Ascending aorta (tissue), 2 donors: Measurements from ENCODE around the gene CEP63. TPM values are rescaled to one million over a fixed set of nuclear protein-coding genes. Genes with fewer than 3 reads are reported as not detected.

ENCODE experiments used
- DNase-seq, 2 donors: peaks; one replicate each; pipeline ENCODE4 v3.0.0-alpha.2; 2019; ENCODE audit warnings: low spot score in 2 of 2
- H3K27ac ChIP-seq, 2 donors: fragments of 200-600 bp; sonication (generic); one replicate each; pipeline ENCODE4 v1.5.1; 2016 to 2017; ENCODE audit warnings: mild to moderate bottlenecking in 1 of 2
- H3K27me3 ChIP-seq: fragments of 200-600 bp; sonication (generic); one replicate; pipeline ENCODE4 v1.5.1; 2017
- H3K36me3 ChIP-seq, 2 donors: fragments of 200-600 bp; sonication (generic); one replicate each; pipeline ENCODE4 v1.5.1; 2016
- H3K4me1 ChIP-seq, 2 donors: fragments of 200-600 bp; sonication (generic); one replicate each; pipeline ENCODE4 v1.5.1; 2016 to 2017; ENCODE audit warnings: mild to moderate bottlenecking in 1 of 2
- H3K4me3 ChIP-seq, 2 donors: fragments of 200-600 bp; sonication (generic); one replicate each; pipeline ENCODE4 v1.5.1; 2016 to 2017; ENCODE audit warnings: mild to moderate bottlenecking in 1 of 2
- H3K9me3 ChIP-seq, 2 donors: fragments of 200-600 bp; sonication (generic); one replicate each; pipeline ENCODE4 v1.5.1; 2016
- intact Hi-C: fragments of 100-400 bp; cut with DNase I; formaldehyde crosslinking; loops from one replicate; pipeline ENCODE4 v1.15.1; 2023
- total RNA-seq: library from RNA; depleted of rRNA; stranded (reverse); fragments of >200 nt; gene quantifications from one replicate; pipeline ENCODE4 v1.1.0, GENCODE V29; 2016
- TF ChIP-seq, protein P1 (sequence below), 3 experiments: fragments of 200-600 bp in 2 of 3; fragments of 450-650 bp in 1 of 3; sonication (generic) in 2 of 3; IDR thresholded peaks; one replicate each; pipeline ENCODE4 v1.5.1; 2016 to 2019; ENCODE audit warnings: antibody characterized with exemption in 3 of 3, mild to moderate bottlenecking in 1 of 3, moderate library complexity in 1 of 3

CEP63 gene
- total RNA-seq, 1 donor from 2014 or later, result 5.3 TPM

DNA sequence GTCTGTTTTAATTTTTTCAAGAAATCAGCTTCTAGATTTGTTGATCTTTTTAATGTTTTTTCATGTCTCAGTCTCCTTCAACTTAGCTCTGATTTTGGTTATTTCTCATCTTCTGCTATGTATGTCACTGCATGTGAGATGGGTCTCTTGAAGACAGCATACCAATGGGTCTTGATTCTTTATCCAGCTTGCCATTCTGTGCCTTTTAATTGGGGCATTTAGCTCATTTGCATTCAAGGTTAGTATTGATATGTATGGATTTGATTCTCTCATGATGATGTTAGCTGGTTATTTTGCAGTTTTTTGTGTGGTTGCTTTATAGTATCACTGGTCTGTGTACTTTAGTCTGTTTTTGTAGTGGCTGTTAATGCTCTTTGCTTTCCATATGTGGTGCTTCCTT is 39.4 kb downstream of the CEP63 start:
- Histone ChIP-seq H3K27ac (no peak overlapping the region), H3K4me1 (no peaks in the 10 kb centered on the region), H3K9me3 (peaks cover 15 to 29% of the 10 kb centered on the region in 2 donors), H3K27me3 (no peaks in the 10 kb centered on the region), H3K4me3 (no peak overlapping the region), H3K36me3 (peaks cover 0 to 3% of the 10 kb centered on the region in 2 donors)
- DNase-seq, result no peak
- TF ChIP-seq, protein P1, sequence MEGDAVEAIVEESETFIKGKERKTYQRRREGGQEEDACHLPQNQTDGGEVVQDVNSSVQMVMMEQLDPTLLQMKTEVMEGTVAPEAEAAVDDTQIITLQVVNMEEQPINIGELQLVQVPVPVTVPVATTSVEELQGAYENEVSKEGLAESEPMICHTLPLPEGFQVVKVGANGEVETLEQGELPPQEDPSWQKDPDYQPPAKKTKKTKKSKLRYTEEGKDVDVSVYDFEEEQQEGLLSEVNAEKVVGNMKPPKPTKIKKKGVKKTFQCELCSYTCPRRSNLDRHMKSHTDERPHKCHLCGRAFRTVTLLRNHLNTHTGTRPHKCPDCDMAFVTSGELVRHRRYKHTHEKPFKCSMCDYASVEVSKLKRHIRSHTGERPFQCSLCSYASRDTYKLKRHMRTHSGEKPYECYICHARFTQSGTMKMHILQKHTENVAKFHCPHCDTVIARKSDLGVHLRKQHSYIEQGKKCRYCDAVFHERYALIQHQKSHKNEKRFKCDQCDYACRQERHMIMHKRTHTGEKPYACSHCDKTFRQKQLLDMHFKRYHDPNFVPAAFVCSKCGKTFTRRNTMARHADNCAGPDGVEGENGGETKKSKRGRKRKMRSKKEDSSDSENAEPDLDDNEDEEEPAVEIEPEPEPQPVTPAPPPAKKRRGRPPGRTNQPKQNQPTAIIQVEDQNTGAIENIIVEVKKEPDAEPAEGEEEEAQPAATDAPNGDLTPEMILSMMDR (IDR thresholded peaks at IDR 0.05), result no peak
- intact Hi-C loops, result no loop called here

DNA sequence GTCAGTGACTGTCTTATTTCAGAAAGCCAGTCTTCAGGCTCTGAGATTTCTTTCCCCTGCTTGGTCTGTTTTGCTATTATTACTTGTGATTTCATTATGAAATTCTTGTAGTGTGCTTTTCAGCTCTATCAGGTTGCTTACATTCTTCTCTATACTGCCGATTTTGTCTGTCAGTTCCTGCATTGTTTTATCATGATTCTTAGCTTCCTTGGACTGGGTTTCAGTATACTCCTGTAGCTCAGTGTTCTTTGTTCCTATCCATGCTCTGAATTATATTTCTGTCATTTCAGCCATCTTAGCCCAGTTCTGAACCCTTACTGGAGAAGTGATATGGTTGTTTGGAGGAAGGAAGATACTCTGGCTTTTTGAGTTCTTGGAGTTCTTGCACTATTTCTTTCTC is 40.5 kb downstream of the CEP63 start:
- no peak overlapping the region for H3K27ac ChIP-seq

DNA sequence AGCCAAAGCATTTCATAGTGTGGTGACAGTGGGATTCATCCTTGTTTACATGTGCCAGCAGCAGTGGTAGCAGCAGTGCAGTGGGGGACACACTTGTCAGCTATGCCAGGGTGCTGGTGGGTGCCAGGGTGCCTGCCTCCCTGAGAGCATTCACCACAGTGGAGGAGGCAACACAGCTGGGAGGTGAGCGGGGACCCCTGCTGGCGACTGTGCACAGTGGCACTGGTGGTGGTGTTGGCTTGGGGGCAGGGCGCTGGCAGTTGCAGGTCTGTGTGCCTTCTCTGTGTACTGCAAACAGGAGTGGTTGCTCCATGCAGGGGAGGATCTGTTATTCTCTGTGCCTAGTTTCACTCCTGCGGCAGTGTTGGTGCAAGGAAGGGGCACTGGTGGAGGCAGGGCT is 41.2 kb downstream of the CEP63 start:
- H3K27ac ChIP-seq, result no peak overlapping the region
- peaks cover 0 to 3% of the 10 kb centered on the region in 2 donors for H3K36me3 ChIP-seq
- H3K4me3 ChIP-seq, result no peak overlapping the region
- intact Hi-C loops, result no loop called here
- TF ChIP-seq, protein P1 (IDR thresholded peaks at IDR 0.05), result no peak
- H3K4me1 ChIP-seq, result no peaks in the 10 kb centered on the region
- DNase-seq, result no peak
- peaks cover 15 to 29% of the 10 kb centered on the region in 2 donors for H3K9me3 ChIP-seq
- H3K27me3 ChIP-seq, result no peaks in the 10 kb centered on the region

More for the DNA sequence above, 40.5 kb downstream of the CEP63 start:
- TF ChIP-seq, protein P1 (IDR thresholded peaks at IDR 0.05), result no peak
- DNase-seq, result no peak
- Histone ChIP-seq H3K9me3 (peaks cover 15 to 29% of the 10 kb centered on the region in 2 donors), H3K27me3 (no peaks in the 10 kb centered on the region), H3K4me3 (no peak overlapping the region), H3K4me1 (no peaks in the 10 kb centered on the region), H3K36me3 (peaks cover 0 to 3% of the 10 kb centered on the region in 2 donors)
- intact Hi-C loops, result no loop called here

DNA sequence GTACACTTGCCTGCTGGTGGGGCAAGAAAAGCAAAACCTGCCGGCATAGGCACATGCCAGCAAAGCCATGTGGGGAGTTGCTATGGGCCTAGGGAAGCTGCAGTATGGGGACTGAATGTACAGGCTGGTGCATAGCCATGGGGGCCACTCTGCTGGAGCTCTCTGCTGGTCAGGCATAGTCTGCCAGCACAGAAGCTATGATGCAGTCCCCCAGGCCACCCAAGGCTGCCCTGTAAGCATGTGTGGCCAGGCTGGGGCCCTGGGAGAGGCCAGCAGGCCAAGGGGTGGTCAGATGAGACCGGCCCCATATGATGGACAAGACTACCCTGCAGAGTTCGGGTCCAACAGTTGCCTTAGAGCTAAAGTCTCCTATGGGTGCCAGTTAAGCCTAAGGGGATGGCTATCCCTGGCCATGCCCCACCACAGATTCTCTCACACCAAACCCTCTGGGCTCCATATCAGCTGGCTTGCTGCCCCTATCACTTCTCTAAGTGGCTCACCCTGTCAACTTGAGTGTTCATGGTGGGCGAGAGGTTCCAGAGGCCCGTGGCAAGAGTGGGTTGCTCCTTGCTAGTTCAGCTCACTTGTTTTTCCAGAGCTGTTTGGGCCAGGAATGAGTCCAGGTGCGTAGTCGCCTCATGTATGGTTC is 41.8 kb downstream of the CEP63 start:
- Histone ChIP-seq H3K27ac (no peak overlapping the region), H3K4me3 (no peak overlapping the region), H3K36me3 (peaks cover 0 to 1% of the 10 kb centered on the region in 2 donors), H3K9me3 (peaks cover 15 to 29% of the 10 kb centered on the region in 2 donors), H3K4me1 (no peaks in the 10 kb centered on the region), H3K27me3 (no peaks in the 10 kb centered on the region)
- TF ChIP-seq, protein P1 (IDR thresholded peaks at IDR 0.05), result no peak
- DNase-seq, result no peak
- intact Hi-C loops, result no loop called here

DNA sequence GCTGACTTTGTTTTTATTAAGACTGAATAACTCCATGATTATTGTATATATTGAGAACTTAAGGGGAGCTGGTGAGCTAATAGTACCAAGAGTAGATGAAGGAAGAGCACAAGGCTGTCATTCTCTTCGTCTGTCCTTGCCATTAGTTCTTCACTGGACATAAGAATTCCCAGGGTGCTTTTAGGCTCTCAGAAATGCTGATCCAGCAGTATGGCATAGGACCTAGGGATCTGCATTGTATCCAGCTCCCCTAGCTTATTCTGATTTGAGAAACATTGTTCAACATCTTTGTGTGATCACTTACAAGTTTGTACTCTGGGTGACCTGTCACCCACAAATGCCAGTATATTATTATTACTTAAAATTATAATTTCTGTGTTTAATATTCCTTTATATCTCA is 47.6 kb downstream of the CEP63 start:
- Histone ChIP-seq H3K27ac (no peak overlapping the region), H3K9me3 (no peaks in the 10 kb centered on the region), H3K4me1 (no peaks in the 10 kb centered on the region), H3K36me3 (peaks cover 14 to 39% of the 10 kb centered on the region in 2 donors), H3K4me3 (no peak overlapping the region), H3K27me3 (no peaks in the 10 kb centered on the region)
- TF ChIP-seq, protein P1 (IDR thresholded peaks at IDR 0.05), result no peak
- intact Hi-C loops, result no loop called here
- DNase-seq, result no peak
